Measurements from ENCODE around the gene RNF148.

GRCh38 chr7:122675011-122675410, 27.7 kb downstream of the RNF148 start:
- TF ChIP-seq FOXM1 (IDR thresholded peaks at IDR 0.05; ENCODE audit: low read depth) (no peak), FOXM1 (CRISPR knock-in tag; IDR thresholded peaks at IDR 0.05; ENCODE audit: low read depth) (no peak), ZNF561 (CRISPR knock-in tag; conservative IDR thresholded peaks at IDR 0.05) (no peak), TSHZ1 (CRISPR knock-in tag; IDR thresholded peaks at IDR 0.05) (no peak), MXI1 (IDR thresholded peaks at IDR 0.05; ENCODE audit: low read depth, low read length) (no peak), FOXP1 (CRISPR knock-in tag; IDR thresholded peaks at IDR 0.05) (no peak), MYC (IDR thresholded peaks at IDR 0.05; ENCODE audit: low read depth, low read length) (no peak), MYC (CRISPR knock-in tag; IDR thresholded peaks at IDR 0.05; ENCODE audit: borderline replicate concordance, low read depth) (no peak), PHF8 (IDR thresholded peaks at IDR 0.05; ENCODE audit: borderline replicate concordance, low read length) (no peak), NONO (IDR thresholded peaks at IDR 0.05; ENCODE audit: low read depth in 2 of 2, low read length in 1 of 2) (no peak), HDAC6 (IDR thresholded peaks at IDR 0.05; ENCODE audit: low read depth, low read length) (no peak), TBP (optimal IDR thresholded peaks at IDR 0.05; ENCODE audit: low read depth, low read length) (no peak)
- TF ChIP-seq, protein P1, sequence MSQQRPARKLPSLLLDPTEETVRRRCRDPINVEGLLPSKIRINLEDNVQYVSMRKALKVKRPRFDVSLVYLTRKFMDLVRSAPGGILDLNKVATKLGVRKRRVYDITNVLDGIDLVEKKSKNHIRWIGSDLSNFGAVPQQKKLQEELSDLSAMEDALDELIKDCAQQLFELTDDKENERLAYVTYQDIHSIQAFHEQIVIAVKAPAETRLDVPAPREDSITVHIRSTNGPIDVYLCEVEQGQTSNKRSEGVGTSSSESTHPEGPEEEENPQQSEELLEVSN (IDR thresholded peaks at IDR 0.05; ENCODE audit: borderline replicate concordance in 1 of 2, extremely low read depth in 1 of 2, insufficient read depth in 1 of 2, insufficient read length in 1 of 2, low read depth in 1 of 2, low read length in 1 of 2, poor library complexity in 1 of 2, severe bottlenecking in 1 of 2), result no peak
- TF ChIP-seq, protein P2, sequence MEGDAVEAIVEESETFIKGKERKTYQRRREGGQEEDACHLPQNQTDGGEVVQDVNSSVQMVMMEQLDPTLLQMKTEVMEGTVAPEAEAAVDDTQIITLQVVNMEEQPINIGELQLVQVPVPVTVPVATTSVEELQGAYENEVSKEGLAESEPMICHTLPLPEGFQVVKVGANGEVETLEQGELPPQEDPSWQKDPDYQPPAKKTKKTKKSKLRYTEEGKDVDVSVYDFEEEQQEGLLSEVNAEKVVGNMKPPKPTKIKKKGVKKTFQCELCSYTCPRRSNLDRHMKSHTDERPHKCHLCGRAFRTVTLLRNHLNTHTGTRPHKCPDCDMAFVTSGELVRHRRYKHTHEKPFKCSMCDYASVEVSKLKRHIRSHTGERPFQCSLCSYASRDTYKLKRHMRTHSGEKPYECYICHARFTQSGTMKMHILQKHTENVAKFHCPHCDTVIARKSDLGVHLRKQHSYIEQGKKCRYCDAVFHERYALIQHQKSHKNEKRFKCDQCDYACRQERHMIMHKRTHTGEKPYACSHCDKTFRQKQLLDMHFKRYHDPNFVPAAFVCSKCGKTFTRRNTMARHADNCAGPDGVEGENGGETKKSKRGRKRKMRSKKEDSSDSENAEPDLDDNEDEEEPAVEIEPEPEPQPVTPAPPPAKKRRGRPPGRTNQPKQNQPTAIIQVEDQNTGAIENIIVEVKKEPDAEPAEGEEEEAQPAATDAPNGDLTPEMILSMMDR (IDR thresholded peaks at IDR 0.05 in 2 of 3, conservative IDR thresholded peaks at IDR 0.05 in 1 of 3; ENCODE audit: insufficient read depth in 2 of 3, low read depth in 1 of 3, low read length in 3 of 3), result no peak
